ENCODE results near the gene ZNF460. TPM values are rescaled to one million over a fixed set of nuclear protein-coding genes. Genes with fewer than 3 reads are reported as not detected.

ZNF460 gene
- 25.8 and 29.9 TPM in 2 replicates for total RNA-seq (2014; rRNA removed)
- polyA plus RNA-seq (2012) = 3.5 TPM

DNA sequence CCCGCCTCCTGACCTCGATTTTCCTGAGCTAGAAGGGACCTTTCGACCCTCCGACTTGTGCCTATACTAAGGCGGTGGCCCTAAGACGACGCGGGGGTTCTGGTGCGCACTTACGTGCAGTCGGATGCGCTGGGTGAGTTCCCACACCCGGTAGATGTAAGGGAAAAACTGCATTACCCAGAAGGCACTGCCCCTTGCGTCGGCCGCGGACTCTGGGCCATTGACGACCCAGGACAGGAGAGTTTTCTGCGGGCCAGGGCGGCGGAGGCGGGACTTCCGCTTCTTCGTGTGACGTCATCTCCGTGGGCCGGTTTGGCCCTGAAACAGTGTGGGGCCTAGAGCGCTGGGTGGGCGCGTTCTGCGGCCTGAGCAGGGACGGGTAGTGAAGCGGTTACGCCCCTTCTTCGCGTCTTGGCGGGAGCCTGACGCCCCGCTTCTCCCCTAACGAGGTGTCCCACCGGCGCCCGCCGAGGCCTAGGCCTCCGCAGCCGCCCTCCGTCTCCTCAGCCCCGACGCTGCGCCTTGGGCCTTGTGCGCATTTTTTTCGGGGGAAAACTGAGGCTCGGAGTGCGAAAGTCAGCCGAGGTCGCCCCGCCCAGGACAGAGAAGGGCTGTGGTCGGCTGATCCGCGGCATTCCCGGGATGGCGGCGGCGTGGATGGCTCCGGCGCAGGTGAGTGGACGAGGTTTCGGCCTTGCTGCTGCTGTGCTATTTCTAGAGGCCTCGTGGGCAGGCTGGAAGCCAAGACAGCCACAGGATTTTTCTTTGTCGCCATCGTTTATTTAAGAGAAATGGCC lies at the start of gene ZNF460:
TSS of gene ZNF460 (plus strand) at position 321 of the 797 bp plus-strand sequence. CDS start at position 643, 322 bp downstream.
- DNase-seq (ENCODE audit: low read depth) = peak; percentile 97

DNA sequence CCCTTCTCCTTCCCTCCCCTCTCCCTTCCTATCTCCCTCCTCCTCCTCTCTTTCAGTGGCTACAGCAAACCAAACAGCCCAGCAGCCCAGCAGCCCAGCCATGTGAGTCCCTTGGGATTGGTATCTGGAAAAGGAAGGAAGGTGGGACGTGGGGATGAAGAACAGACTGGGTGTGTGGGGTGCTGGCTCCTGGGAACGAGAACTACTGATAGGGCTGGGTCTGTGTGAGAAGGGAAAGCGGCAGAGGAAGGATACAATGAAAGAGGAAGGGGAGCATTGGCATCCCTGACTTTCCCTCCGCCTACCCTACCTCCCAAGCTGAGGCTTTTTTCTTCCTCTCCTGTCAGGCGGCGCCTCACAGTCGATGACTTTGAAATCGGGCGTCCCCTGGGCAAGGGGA lies 48.6 kb upstream of the ZNF460 start:
- no peak for DNase-seq (ENCODE audit: low read depth)

DNA sequence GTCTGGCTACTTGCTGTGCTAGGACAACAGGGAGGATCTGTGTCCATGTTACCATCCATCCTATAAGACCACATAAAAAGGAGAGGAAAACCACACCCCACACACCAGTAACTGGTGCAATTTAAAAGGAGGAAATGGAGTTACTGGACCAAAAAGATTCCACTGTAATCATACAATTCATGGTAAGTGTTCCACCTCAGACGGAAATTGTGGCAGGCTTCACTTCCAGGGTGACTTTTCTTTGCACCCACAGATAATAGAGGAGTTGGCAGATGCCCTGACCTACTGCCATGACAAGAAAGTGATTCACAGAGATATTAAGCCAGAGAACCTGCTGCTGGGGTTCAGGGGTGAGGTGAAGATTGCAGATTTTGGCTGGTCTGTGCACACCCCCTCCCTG lies 47.1 kb upstream of the ZNF460 start:
- no peak for DNase-seq (ENCODE audit: low read depth)

DNA sequence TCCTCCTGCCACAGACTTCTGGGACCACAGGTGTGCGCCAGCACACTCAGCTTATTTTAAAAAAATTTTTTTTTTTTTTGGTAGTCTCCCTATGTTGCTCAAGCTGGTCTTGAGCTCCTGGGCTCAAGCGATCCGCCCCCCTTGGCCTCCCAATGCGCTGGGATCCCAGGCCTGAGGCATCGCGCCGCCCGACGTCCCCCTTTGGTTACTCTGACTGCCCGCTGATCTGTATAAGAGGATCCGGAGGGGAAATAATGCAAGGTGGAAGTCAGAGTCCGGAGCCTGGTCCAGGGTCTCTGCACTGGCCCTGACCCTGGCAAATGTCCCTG lies 40.3 kb upstream of the ZNF460 start:
- no peak for DNase-seq (ENCODE audit: low read depth)

DNA sequence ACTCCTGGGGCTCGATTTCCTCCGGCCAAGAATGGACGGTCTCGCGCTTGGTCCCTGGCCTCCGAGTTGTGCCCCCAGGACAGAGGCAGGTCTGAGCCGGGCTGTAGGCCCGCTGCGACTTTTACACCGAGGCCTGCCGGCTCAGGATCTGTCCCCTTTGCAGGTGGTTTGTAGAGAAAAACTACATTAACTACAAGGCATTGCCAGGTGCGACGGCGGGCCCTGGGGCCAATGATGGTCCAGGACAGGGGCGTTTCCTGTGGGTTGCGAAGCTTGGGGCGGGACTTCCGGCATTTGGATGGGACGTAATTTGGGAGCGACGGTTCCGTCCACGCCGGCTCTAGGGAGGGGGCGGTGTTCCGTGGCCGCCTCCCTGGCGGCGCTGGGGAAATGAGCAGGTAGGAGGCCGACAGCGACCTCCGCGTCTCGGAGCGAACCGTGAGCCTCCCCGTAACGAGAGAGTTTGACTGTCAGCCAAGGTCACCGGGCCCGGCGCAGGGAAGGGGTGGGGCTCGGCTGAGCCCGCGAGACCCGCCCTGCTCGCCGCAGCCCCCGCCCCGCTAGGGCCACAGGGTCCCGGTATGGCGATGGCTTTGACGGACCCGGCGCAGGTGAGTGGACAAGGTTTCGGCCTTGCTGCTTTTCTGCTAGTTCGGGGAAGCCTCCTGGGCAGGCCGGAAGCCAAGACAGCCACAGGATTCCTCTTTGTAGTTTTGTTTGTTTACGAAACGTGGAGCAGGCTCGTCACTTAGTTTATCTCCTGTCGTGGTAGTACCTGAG lies 39.8 kb upstream of the ZNF460 start, which contains the start of gene ZNF805:
TSS of gene ZNF805 (plus strand) at position 322 of the 780 bp plus-strand sequence. CDS start at position 582, 260 bp downstream.
- DNase-seq (ENCODE audit: low read depth) = peak; percentile 85

DNA sequence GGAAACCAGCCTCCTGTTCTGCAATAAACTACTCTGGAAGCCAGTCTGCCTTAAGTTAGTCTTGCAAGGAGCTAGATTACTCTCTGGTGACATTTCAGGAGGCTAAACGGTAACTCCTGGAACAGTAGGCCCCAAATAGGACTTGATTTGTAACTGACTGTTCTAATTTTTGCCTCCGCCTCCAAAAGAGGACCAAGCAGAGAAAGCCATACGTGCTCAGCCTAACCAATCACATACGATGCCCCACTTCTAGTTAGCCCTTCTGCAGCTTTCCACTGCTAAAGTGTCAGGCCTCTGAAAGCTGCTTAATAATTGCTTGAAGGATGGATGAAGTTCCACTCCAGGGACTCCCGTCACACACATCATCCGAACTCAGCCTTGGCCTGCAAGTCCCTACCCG lies 39.1 kb upstream of the ZNF460 start:
- DNase-seq (ENCODE audit: low read depth) = peak; percentile 8

DNA sequence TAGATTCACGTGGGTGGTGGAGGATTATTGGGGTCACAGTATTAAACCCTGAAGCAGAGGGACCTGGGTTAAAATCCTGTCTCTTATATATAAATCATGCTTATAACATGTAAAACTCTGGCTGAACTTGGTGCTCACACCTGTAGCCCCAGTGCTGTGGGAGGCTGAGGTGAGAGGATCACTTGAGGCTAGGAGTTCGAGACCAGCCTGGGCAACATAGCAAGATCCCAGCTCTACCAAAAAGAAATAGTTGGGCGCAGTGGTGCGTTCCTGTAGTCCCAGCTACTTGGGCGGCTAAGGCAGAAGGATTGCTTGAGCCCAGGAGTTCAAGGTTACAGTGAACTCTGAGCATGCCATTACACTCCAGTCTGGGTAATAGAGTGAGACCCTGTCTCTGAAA lies 37.5 kb upstream of the ZNF460 start:
- DNase-seq (ENCODE audit: low read depth) = no peak

DNA sequence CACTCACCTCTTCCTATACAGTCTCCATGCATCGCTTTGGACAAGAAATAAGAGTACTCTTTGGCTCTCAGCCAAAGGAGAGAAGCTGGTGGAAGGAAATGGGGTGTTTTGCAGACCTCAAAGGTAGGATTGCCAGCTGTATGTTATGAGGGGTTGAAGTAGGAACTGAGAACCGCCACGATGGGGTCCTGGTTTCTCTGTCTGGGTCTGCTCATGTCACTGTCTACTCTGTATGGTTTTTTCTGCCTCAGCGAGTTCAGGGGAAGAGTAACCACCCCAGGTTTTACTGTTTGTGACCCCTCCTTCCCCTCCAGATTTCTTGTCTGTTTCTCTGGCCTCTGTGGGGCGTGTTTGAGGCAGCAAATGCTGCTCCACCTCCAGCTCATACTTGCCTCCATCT lies 35.8 kb upstream of the ZNF460 start:
- no peak for DNase-seq (ENCODE audit: low read depth)

DNA sequence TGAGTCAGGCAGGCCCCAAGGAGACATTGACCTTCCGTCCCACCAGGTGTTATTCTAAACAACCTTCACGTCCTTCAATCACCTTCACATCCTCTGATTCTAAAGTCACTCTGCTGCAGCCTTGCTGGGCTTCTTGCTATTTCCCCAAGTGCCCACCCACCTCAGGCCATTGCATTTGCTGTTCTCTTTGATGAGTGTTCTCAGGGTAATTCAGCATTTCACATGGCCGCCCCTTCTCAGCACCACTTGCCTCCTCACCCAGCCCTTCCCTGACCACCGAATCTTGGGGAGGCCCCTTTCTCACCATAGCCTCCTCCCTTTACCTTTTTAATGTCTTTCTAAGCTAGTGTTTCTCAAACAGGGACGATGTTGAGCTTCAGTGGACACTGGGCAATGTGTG lies 35.2 kb upstream of the ZNF460 start:
- no peak for DNase-seq (ENCODE audit: low read depth)

DNA sequence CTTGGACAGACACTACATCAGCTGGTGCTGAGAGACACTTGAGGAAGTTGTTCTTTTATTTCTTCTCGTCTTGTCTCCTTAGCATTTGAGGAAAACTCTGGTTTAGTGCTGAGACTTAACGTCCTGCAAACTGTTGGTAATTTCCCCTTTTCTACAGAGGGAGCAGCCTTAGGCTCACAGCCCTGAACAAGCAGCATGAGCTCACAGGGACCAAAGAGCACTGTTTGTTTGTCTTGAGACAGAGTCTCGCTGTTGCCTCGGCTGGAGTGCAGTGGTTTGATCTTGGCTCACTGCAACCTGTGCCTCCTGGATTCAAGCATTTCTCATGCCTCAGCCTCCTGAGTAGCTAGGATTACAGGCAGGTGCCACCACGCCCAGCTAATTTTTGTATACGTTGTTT lies 34.3 kb upstream of the ZNF460 start:
- no peak for DNase-seq (ENCODE audit: low read depth)

DNA sequence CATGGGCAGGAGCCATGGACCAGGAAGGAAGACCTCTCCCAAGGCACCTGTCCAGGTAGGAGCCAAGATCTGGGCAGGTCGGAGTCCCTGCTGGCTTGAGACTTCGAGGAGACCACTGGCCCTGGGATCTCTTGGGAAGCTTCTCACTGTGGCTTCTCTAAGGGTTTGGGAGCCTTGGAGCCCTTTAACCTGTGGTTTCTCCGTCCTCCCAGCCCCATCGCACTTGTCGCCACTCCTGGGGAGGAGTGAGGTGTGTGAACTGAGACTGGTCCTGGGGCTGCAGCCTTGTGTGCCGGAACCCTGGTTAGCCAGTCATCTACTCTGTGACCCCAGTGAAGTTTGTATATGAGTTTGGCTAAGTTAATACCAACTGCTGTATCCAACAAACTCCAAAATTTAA lies 31.6 kb upstream of the ZNF460 start:
- DNase-seq (ENCODE audit: low read depth) = no peak

DNA sequence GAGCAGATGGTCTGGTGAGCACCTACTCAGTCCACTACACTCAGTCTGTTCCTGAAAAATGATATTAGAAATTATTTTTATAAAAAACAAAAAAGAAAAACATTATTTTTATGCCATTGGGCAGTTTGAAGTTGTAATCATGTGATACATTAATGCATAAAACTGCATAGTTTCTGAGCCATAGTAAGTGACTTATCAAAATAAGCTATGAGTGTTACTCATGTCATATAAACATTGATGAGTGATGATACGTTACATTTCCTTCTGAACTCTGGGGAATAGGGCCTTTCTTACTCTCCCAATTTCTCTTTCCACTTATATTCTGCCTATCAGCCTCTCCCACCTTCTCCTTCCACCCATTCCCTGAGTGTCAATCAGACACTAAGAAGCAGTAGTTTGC lies 31.0 kb upstream of the ZNF460 start:
- DNase-seq (ENCODE audit: low read depth) = no peak

DNA sequence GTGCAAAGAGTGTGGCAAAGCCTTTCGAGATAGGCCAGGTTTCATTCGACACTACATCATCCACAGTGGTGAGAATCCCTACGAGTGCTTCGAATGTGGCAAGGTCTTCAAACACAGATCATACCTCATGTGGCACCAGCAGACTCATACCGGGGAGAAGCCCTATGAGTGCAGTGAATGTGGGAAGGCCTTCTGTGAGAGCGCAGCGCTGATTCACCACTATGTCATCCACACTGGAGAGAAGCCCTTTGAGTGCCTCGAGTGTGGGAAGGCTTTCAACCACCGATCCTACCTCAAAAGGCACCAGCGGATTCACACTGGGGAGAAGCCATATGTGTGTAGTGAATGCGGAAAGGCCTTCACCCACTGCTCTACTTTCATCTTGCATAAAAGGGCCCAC lies 26.5 kb upstream of the ZNF460 start:
- peak; percentile 28 for DNase-seq (ENCODE audit: low read depth)

DNA sequence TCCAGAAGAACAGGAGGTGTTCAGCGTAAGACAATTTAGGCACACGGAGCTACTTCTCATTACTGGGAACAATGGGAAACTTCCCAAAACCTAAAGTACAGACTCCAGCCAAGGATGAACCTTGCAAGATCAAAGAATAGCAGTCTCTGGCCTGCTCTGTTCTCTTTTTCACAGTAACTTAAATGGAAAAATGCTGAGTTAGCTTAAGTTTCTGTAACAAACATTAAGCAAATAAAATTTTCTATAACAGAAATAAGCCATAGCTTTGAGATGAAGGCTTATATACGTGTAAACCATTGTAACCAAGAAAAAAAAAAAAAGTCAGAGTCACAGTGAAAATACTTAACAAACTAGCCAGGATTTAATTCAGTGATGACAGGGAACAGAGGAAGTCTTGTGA lies 18.2 kb upstream of the ZNF460 start:
- DNase-seq (ENCODE audit: low read depth) = no peak

DNA sequence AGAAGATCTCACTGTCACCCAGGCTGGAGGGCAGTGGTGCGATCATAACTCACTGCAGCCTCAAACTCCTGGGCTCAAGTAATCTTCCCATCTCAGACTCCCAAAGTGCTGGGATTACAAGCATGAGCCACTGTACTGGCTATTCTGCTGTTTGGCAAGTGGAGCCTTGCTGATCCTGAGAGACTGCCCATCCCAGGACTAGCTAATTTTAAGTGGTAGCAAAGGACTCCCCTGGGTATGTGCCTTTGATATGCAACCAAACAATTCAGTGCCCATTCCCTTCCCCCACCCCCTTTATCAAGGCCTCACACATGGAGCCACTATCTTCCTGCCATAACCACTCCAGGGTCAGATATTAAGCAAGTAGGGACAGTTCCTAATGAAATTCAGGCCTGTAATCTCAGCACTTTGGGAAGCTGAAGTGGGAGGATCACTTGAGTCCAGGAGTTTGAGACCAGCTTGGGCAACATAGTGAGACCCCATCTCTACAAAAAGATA lies 17.0 kb upstream of the ZNF460 start:
- no peak for DNase-seq (ENCODE audit: low read depth)

DNA sequence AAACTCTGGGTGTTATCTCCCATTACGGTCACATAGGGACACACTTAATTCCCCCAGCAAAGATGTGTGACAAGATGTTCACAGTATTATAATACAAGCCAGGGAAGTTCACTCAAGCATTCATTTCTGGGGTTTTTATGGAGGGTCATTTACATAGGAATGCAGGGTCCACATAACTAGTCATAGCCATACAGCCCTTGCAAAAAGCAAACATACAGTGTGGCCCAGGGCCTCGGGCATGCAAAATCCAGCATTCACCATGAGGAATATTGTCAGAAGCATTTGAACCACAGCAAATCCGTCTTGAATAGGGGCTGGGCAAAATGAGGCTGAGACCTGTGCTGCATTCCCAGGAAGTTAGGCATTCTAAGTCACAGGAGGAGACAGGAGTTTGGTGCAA lies 13.0 kb upstream of the ZNF460 start:
- no peak for DNase-seq (ENCODE audit: low read depth)

DNA sequence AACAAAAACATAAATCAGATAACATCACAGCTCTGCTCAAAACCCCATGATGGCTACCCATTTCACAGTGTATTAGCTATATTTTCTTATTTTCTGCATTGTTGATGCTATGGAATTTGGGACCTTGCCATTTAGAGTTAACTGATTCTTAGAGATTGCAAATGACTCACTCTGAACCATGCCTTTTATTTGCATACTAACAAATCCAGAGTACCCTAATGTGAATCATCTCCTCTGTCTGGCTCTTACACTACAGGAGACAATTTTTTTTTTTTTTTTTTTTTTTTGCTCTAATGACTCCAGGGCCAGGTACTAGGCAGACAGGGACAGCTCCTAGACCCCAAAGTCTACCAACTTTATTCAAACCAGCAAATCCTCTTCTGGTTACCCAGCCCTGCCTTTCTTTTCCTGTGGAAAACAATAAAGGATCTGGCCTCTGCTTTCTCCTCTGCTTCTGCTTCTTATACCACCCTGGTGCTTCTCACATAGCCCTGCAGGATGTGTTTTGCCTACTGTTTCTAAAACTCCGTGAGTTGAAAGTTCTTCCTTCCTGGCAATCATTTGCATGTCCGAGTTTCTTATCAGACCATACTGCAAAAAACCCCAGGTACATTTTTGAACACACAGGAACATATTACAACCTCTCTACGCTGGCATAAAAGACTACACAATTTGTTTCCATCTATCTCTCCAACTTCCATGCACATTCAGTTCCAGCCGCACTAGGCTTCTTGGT lies 10.6 kb upstream of the ZNF460 start:
- peak; percentile 74 for DNase-seq (ENCODE audit: low read depth)

DNA sequence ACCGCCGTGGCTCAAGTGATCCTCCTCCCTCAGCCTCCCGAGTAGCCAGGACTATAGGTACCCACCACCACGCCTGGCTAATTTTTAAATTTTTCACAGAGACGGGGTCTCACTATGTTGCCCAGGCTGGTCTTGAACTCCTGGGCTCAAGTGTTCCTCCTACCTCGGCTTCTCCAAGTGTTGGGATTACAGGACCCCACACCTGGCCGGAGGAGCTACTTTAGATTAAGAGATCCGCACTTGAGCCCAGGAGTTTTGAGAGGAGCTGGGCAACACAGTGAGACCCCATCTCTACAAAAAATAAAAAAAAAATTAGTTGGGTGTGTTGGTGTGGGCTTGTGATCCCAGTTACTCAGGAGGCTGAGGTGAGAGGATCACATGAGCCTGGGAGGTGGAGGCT lies 9.0 kb upstream of the ZNF460 start:
- no peak for DNase-seq (ENCODE audit: low read depth)

DNA sequence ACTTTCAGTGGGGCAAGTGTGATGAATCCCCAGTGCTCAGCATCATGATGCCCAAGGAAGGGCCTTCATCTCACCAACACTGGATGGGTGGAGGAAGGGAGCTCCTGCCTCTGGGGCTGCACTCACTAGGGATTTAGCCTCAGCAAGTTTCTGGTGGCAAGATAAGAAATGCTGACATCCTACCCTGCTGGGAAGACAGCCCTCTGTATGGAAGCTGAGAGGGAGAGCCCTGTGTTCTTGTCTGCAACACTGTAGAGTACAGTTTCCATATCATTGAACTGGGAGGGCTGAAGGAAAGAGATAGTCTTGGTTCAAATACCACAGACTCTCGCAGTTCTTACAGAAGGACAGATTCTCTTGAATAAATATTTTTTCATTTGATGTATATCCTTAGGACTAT lies 7.3 kb upstream of the ZNF460 start:
- no peak for DNase-seq (ENCODE audit: low read depth)

DNA sequence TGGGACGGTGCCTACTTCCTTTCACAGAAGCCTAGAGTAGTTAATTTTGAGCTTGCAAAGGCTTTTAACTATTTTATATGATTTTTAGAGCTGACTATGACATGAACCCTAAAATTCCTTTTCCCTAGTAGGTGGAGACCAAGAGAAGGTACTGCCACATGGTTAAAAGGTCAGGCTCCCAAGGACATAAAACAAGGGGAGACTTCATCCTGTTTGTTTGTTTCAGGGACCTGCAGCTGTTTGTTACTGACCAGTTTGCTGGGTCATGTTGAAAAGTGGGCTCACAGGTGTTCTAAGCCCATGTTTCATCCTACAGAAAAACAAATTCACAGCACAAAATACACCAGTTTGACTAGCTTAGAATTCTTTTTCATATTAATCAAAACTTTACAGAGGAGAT lies 3.9 kb upstream of the ZNF460 start:
- DNase-seq (ENCODE audit: low read depth) = no peak

DNA sequence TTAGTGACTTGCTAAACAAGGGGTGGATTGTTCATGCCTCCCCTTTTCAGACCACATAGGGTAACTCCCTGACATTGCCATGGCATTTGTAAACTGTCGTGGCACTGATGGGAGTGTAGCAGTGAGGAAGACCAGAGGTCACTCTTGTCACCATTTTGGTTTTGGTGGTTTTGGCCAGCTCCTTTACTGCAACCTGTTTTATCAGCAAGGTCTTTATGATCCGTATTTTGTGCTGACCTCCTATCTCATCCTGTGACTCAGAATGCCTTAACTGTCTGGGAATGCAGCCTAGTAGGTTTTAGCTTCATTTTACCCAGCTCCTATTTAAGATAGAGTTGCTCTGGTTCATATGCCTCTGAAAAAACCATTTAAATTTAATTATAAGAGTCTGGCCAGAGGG lies 1.8 kb upstream of the ZNF460 start:
- DNase-seq (ENCODE audit: low read depth) = peak; percentile 18
